Calu3 (cell line): ENCODE measurements around the gene TCF12. TPM values are rescaled to one million over a fixed set of nuclear protein-coding genes. Genes with fewer than 3 reads are reported as not detected.

Experiments used
- BruUV-seq: library from RNA; stranded (reverse); fragments of 400-500 nt; replicated peaks from 2 replicates; lab custom pipeline; 2021; lab: Mats Ljungman, UMichigan
- CTCF ChIA-PET: fragments of 300-600 bp; sonication (Branson Sonifier 250); formaldehyde crosslinking; loops from one replicate; lab custom pipeline; 2022; ENCODE audit warnings: antibody characterized with exemption; lab: Charles Lee
- DNase-seq: peaks from one replicate; pipeline ENCODE4 v3.0.0; 2022
- H3K27ac Mint-ChIP-seq: one replicate; pipeline ENCODE4 v1.8.0; 2022; ENCODE audit warnings: mixed read lengths; ENCODE audit not compliant: unreplicated experiment
- H3K27me3 Mint-ChIP-seq: one replicate; pipeline ENCODE4 v1.8.0; 2022; ENCODE audit warnings: mixed read lengths; ENCODE audit not compliant: unreplicated experiment
- H3K36me3 Mint-ChIP-seq: one replicate; pipeline ENCODE4 v1.8.0; 2022; ENCODE audit warnings: mild to moderate bottlenecking, moderate library complexity, mixed read lengths; ENCODE audit not compliant: insufficient read depth, unreplicated experiment
- H3K4me1 Mint-ChIP-seq: one replicate; pipeline ENCODE4 v1.8.0; 2022; ENCODE audit warnings: mild to moderate bottlenecking, low read depth, mixed read lengths; ENCODE audit not compliant: unreplicated experiment
- H3K4me3 Mint-ChIP-seq: one replicate; pipeline ENCODE4 v1.8.0; 2022; ENCODE audit warnings: mild to moderate bottlenecking, low read depth, moderate library complexity, mixed read lengths; ENCODE audit not compliant: unreplicated experiment
- H3K9me3 Mint-ChIP-seq: one replicate; pipeline ENCODE4 v1.8.0; 2022; ENCODE audit warnings: low read depth, mixed read lengths; ENCODE audit not compliant: unreplicated experiment
- intact Hi-C: fragments of 100-400 bp; cut with micrococcal nuclease; formaldehyde crosslinking; loops from one replicate; pipeline ENCODE4 v1.10.0; 2022; ENCODE audit not compliant: unreplicated experiment
- total RNA-seq: library from RNA; stranded (reverse); gene quantifications from 2 replicates; pipeline ENCODE4 v1.2.3, GENCODE V29; 2022
- TF ChIP-seq, protein P1 (sequence below): fragments of 200-600 bp; IDR thresholded peaks from one replicate; pipeline ENCODE4 v1.8.0; 2022; ENCODE audit warnings: antibody characterized with exemption; ENCODE audit not compliant: unreplicated experiment

The TCF12 gene
- total RNA-seq, 1 experiment from 2014 or later = 127 TPM

DNA sequence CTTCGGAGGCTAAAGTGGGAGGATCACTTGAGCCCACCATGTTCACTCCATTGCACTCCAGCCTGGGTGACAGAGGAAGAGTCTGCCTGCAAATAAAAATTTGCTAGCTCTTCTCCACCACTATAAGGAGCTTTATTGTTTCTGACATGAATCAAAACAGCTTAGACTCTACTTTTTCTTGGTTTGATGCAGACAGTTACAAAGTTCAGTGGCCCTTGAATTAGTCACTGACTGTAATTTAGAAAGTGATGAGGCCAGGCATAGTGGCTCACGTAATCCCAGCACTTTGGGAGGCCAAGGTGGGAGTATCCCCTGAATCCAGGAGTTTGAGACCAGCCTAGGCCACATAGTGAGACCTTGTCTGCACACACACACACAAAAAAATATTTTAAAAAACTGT is 285.5 kb downstream of the TCF12 start:
- no peaks in the 10 kb centered on the region for H3K36me3 Mint-ChIP-seq
- DNase-seq = no peak
- no peaks in the 10 kb centered on the region for H3K27me3 Mint-ChIP-seq
- H3K4me1 Mint-ChIP-seq = no peaks in the 10 kb centered on the region
- no peak overlapping the region for H3K4me3 Mint-ChIP-seq
- no TSS peak for BruUV-seq
- CTCF ChIA-PET = no interaction called here
- intact Hi-C loops = no loop called here
- no peak overlapping the region for H3K27ac Mint-ChIP-seq
- TF ChIP-seq, protein P1, sequence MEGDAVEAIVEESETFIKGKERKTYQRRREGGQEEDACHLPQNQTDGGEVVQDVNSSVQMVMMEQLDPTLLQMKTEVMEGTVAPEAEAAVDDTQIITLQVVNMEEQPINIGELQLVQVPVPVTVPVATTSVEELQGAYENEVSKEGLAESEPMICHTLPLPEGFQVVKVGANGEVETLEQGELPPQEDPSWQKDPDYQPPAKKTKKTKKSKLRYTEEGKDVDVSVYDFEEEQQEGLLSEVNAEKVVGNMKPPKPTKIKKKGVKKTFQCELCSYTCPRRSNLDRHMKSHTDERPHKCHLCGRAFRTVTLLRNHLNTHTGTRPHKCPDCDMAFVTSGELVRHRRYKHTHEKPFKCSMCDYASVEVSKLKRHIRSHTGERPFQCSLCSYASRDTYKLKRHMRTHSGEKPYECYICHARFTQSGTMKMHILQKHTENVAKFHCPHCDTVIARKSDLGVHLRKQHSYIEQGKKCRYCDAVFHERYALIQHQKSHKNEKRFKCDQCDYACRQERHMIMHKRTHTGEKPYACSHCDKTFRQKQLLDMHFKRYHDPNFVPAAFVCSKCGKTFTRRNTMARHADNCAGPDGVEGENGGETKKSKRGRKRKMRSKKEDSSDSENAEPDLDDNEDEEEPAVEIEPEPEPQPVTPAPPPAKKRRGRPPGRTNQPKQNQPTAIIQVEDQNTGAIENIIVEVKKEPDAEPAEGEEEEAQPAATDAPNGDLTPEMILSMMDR = no peak
- H3K9me3 Mint-ChIP-seq = no peaks in the 10 kb centered on the region

DNA sequence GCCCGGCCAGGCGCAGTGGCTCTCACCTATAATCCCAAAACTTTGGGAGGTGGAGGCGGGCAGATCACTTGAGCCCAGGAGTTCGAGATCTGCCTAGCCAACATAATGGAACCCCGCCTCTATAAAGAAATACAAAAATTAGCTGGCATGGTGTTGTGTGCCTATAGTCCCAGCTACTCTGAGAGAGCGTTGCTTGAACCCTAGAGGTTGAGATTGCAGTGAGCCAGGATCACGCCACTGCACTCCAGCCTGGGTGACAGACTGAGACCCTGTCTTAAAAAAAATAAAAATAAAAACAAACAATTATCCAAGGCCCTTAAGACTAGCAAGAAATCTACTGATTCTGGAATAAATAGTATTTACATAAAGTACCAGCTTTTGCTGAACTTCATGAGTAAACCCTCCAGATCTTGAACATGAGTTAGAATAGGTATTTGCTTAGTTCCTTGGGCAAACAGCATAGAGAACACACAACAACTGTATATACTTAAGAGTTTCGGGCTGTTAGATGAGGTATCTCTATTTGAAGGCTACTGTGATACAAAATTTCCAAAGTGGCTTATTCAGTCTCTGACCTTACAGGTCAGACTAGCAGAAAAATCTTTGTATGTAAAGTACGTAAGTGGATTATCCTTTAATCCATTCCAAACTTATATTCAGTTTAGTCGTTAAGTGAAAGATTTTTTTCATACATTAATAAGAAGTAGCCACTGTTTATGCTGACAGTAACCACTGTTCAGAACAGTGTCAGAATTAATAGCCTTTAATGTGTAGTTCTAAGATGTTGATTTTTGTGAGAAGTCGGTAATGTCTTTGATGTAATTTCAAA is 286.8 kb downstream of the TCF12 start:
- TF ChIP-seq, protein P1 = no peak
- no peak for DNase-seq
- no peaks in the 10 kb centered on the region for H3K9me3 Mint-ChIP-seq
- BruUV-seq = no TSS peak
- no peaks in the 10 kb centered on the region for H3K27me3 Mint-ChIP-seq
- no peaks in the 10 kb centered on the region for H3K4me1 Mint-ChIP-seq
- H3K27ac Mint-ChIP-seq = no peak overlapping the region
- CTCF ChIA-PET = no interaction called here
- H3K4me3 Mint-ChIP-seq = no peak overlapping the region
- intact Hi-C loops = no loop called here
- H3K36me3 Mint-ChIP-seq = no peaks in the 10 kb centered on the region

DNA sequence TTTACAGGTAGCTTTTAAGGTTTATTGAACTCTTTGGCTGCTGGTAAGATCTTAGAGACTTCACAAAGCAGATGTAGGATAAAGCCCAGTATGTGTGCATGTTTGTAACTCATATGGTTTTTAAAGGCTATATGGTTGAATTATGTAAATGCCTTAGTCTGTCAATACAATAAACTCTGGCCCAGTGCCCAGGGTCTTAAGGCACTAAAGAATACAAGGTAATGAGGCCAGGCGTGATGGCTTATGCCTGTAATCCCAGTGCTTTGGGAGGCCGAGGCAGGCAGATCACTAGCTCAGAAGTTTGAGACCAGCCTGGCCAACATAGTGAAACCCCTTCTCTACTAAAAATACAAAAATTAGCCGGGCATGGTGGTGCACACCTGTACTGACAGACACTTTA is 287.6 kb downstream of the TCF12 start:
- intact Hi-C loops = no loop called here
- Mint-ChIP-seq H3K4me3 (no peak overlapping the region), H3K27me3 (no peaks in the 10 kb centered on the region), H3K4me1 (no peaks in the 10 kb centered on the region), H3K9me3 (no peaks in the 10 kb centered on the region), H3K27ac (no peak overlapping the region), H3K36me3 (no peaks in the 10 kb centered on the region)
- no peak for DNase-seq
- BruUV-seq = no TSS peak
- TF ChIP-seq, protein P1 = no peak
- CTCF ChIA-PET = interaction anchor here (0.7 kb wide), 3 partner anchors 16 to 393 kb away, joined by 3 to 5 read pairs (median 5); no protein-coding TSS in a partner anchor

DNA sequence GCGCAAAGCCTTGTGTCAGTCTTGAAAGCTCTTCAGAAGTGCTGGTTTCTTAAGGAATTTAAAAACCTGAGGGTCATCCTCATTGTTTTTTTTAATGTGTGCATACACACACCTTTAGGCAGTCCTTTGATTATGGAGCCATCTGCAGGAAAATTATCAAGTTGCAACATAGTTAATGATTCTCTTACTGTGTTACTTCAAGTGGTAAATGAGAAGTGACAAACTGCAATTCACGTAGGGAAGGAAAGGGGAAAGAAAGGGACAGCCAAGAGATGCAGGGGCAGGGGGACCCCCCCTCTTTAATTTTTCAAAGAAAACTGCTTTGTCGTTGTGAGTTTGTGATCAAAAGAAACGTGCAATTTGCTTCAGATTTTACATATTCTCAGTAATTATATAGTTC is 295.4 kb downstream of the TCF12 start:
- CTCF ChIA-PET = interaction anchor here (0.7 to 1.9 kb wide), 7 partner anchors 60 to 392 kb away, joined by 3 to 12 read pairs (median 4); partner anchors contain the start of gene TCF12
- no peaks in the 10 kb centered on the region for H3K36me3 Mint-ChIP-seq
- no peak overlapping the region for H3K4me3 Mint-ChIP-seq
- H3K27me3 Mint-ChIP-seq = no peaks in the 10 kb centered on the region
- no peak for DNase-seq
- H3K27ac Mint-ChIP-seq = peak overlapping the region; percentile 25
- no peaks in the 10 kb centered on the region for H3K9me3 Mint-ChIP-seq
- TF ChIP-seq, protein P1 = no peak
- intact Hi-C loops = loop anchor here (1.0 to 5.0 kb wide), 4 partner anchors 47 to 717 kb away; no protein-coding TSS in a partner anchor
- BruUV-seq = no TSS peak
- peaks cover 50% of the 10 kb centered on the region for H3K4me1 Mint-ChIP-seq
